Motor neuron (in vitro differentiated cells): ENCODE data around the gene TRAPPC2L. TPM values are rescaled to one million over a fixed set of nuclear protein-coding genes. Genes with fewer than 3 reads are reported as not detected.

Experiments used
- ATAC-seq, 8 experiments: fragments of 200-7000 bp; cut with Tn5 transposase; replicated peaks in 6 of 8; 2 replicates each; pipeline ENCODE4 v1.8.0; 2021; ENCODE audit warnings: mild to moderate bottlenecking in 8 of 8, moderate library complexity in 8 of 8
- H3K27ac ChIP-seq, 2 donors: fragments of 250-450 bp; sonication (Bioruptor Pico); 2 replicates each; pipeline ENCODE4 v1.9.0; 2021; ENCODE audit warnings: antibody characterized with exemption in 2 of 2, mild to moderate bottlenecking in 2 of 2, moderate library complexity in 1 of 2
- H3K4me1 ChIP-seq, 2 donors: fragments of 250-450 bp; sonication (Bioruptor Pico); replicated peaks in 1 of 2; 2 replicates each; pipeline ENCODE4 v1.6.1; 2021; ENCODE audit warnings: antibody characterized with exemption in 2 of 2, mild to moderate bottlenecking in 2 of 2, moderate library complexity in 1 of 2
- H3K4me3 ChIP-seq, 5 donors: fragments of 250-450 bp; sonication (Bioruptor Pico); 2 replicates each; pipeline ENCODE4 v1.9.0; 2021; ENCODE audit warnings: antibody characterized with exemption in 5 of 5, mild to moderate bottlenecking in 5 of 5, moderate library complexity in 4 of 5
- WGBS, 10 experiments: fragments of 450-650 bp; shearing (Covaris generic); methylation state at CpG; one replicate each; pipeline ENCODE4 v1.0.0; 2022; 5-methylcytosine and 5-hydroxymethylcytosine counted together
- in situ Hi-C, 9 experiments: fragments of 400-800 bp; cut with MboI; loops; one replicate each; pipeline ENCODE4 v1.15.0; 2021; ENCODE audit warnings: low sequenced_read_pairs in 9 of 9, low pct_unique_long_range_greater_than_20kb in 2 of 9; ENCODE audit not compliant: unreplicated experiment in 9 of 9
- total RNA-seq, 8 experiments: library from RNA; unstranded; fragments of 300-600 nt; gene quantifications; 2 replicates each; pipeline versions ENCODE4 v1.2.3 to v1.2.4, GENCODE V29; 2022

TRAPPC2L gene
- total RNA-seq, 8 experiments from 2014 or later, result 31.5 to 93.6 (median 52.3) TPM

DNA sequence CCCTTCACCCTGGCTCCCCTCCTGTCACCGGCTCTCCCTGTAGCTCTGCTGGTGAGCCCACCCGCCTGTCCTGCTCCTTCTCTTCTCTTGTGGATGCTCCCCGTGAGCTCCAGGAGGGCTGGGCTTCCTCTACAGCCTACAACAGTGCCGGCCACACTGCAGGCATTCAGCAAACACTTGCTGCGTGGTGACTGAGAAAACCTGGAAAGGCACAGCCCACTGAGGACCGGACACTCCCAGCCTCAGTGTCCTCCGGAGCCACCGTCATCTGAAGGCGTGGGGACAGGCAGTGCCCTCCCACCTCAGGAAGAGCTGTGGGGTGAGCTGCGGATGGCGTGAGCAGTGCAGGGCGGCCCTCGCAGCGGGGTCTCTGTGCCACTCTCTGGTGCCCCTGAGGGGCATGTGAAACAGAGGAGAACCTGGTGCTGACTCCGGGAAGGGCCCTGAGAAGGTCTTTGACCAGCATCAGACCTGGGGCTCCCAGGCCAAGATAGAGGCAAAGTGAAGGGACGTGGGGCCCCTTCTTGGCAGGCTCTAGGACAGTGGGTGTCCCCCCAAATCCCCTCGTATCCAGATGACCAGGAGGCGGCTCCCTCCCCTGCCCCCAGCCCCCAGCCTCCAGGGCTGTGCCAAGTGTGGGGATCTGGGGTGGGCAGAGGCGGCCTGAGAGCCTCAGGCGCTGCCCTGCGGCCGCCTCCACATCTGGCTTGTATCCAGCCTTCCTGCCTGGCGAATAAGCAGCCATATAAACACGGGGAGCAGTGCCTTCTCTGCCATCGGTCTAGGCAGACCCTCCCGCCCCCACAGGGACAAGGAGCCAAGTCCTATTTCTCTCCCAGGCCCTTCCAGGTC lies 53.6 kb downstream of the TRAPPC2L start:
- H3K4me1 ChIP-seq, result peaks cover 0 to 16% of the 10 kb centered on the region in 2 donors
- 57 to 100% (median 65%) methylated on average over 1 to 6 of the region's 26 CpGs; no CpG with 5 or more reads in 6 of the 10 experiments for WGBS, 10 experiments
- peak overlapping the region in 1 of 2 donors; percentile 48 for H3K27ac ChIP-seq
- no peak overlapping the region for H3K4me3 ChIP-seq
- in situ Hi-C loops, result loop anchor here in 1 of 9 experiments (10.0 kb wide), 1 partner anchor 56 kb away; the partner anchor contains the start of genes GALNS and TRAPPC2L
- peak in 3 of 8 experiments; percentile 10 to 17 (median 12) for ATAC-seq

DNA sequence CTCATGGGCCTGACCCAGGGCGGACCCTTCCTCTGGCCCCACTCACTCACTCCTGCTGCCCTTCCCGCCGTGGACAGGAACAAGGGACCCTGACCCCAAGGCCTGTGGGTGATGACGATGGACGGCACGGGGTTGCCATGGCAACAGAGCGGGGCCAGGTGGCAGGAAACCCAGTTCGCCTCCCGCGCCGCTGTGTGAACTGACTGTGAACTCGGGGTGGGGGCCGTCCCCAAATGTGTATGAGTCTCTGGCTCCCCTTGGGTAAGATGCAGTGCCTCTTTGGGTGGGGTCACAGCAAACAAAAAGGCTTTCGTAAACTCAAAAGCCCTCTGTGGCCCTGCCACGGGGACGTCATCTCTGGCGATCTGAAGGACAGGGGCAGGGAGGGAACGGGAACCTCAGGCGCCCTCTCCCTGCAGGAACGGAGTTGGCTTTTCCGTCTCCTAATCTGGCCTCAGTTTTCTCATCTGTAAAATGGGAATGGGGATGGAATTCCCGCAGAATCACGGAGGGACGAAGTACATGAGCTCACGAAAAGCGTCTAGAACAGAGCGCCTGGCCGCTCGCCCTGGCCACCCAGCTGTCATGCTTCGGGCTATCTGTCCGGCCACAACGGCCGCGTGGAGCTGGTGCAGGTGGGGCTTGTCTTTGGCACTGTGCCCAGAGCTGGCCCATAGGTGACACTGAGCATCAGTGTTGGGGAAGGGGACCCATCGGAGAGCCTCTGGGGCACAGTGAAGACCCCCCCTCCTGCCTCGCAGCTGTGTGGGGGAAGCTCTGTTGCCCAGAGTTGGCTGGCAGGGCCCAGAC lies 54.4 kb downstream of the TRAPPC2L start:
- ATAC-seq, result peak in 3 of 8 experiments; percentile 5 to 11 (median 10)
- Histone ChIP-seq H3K27ac (peak overlapping the region in 1 of 2 donors; percentile 48), H3K4me3 (no peak overlapping the region), H3K4me1 (peaks cover 0 to 9% of the 10 kb centered on the region in 2 donors)
- WGBS, 10 experiments, result 12 to 100% (median 87%) methylated on average over 1 to 9 of the region's 36 CpGs; no CpG with 5 or more reads in 3 of the 10 experiments
- in situ Hi-C loops, result loop anchor here in 1 of 9 experiments (10.0 kb wide), 1 partner anchor 57 kb away; the partner anchor contains the start of genes GALNS and TRAPPC2L

DNA sequence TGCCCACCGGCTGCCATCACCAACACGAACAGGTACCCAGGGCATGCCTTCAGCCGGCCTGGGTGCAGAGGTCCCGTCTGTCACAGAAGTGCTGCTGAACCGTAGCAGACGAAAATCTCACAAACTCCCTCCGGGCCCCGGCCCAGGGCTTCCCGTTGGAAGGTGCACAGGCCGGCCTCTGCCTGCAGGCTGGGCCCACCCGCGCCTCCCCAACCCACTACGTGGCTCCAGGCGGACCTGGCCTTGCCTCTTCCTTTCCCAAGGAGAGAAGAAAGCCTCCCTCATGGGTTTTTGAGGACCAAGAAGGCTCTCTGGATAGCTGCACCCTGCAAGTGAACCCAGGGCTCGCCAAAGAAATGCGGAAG lies 55.0 kb downstream of the TRAPPC2L start:
- peaks cover 0 to 14% of the 10 kb centered on the region in 2 donors for H3K4me1 ChIP-seq
- WGBS, 10 experiments, result 50 to 100% (median 77%) methylated on average over 2 to 7 of the region's 16 CpGs; no CpG with 5 or more reads in 6 of the 10 experiments
- ATAC-seq, result no peak
- in situ Hi-C loops, result loop anchor here in 1 of 9 experiments (10.0 kb wide), 1 partner anchor 57 kb away; the partner anchor contains the start of genes GALNS and TRAPPC2L
- no peak overlapping the region for H3K4me3 ChIP-seq
- no peak overlapping the region for H3K27ac ChIP-seq

Other genes with a start within 250 kb of the TRAPPC2L start
- 1 to 10 TPM in 1 of 8 experiments, under 1 TPM in 4, not detected in 3; 0.16 to 1.2 (median 0.41) TPM for gene IL17C, start 218.6 kb upstream of the TRAPPC2L start, total RNA-seq
- gene CYBA, start 206.1 kb upstream of the TRAPPC2L start, total RNA-seq, result 100 to 1,000 TPM in 2 of 8 experiments, 10 to 100 TPM in 2, 1 to 10 TPM in 4; 3.0 to 203 (median 10.3) TPM
- gene MVD, start 194.0 kb upstream of the TRAPPC2L start, total RNA-seq, result 100 to 1,000 TPM in 2 of 8 experiments, 10 to 100 TPM in 6; 41.7 to 108 (median 88.2) TPM
- 1 to 10 TPM; 1.3 to 4.3 (median 2.4) TPM for gene SNAI3, start 170.6 kb upstream of the TRAPPC2L start, total RNA-seq
- 10 to 100 TPM in 6 of 8 experiments, 1 to 10 TPM in 2; 6.1 to 15.9 (median 13.0) TPM for gene RNF166, start 150.7 kb upstream of the TRAPPC2L start, total RNA-seq
- 10 to 100 TPM; 10.5 to 24.1 (median 17.1) TPM for gene CTU2, start 150.6 kb upstream of the TRAPPC2L start, total RNA-seq
- gene PIEZO1, start 71.9 kb upstream of the TRAPPC2L start, total RNA-seq, result 100 to 1,000 TPM in 3 of 8 experiments, 10 to 100 TPM in 1, 1 to 10 TPM in 4; 2.2 to 163 (median 22.9) TPM
- gene CDT1, start 53.3 kb upstream of the TRAPPC2L start, total RNA-seq, result 10 to 100 TPM in 3 of 8 experiments, 1 to 10 TPM in 4, under 1 TPM in 1; 0.71 to 18.2 (median 3.9) TPM
- 100 to 1,000 TPM in 3 of 8 experiments, 10 to 100 TPM in 5; 30.2 to 241 (median 65.9) TPM for gene APRT, start 45.2 kb upstream of the TRAPPC2L start, total RNA-seq
- gene GALNS, start 180 bp upstream of the TRAPPC2L start, total RNA-seq, result 10 to 100 TPM in 5 of 8 experiments, 1 to 10 TPM in 3; 4.9 to 45.6 (median 17.4) TPM
- under 1 TPM in 4 of 8 experiments, not detected in 4; 0.14 to 0.80 (median 0.48) TPM for gene PABPN1L, start 9.5 kb downstream of the TRAPPC2L start, total RNA-seq
- 1 to 10 TPM in 6 of 8 experiments, under 1 TPM in 2; 0.41 to 3.4 (median 1.2) TPM for gene CBFA2T3, start 120.1 kb downstream of the TRAPPC2L start, total RNA-seq
- 10 to 100 TPM in 6 of 8 experiments, 1 to 10 TPM in 2; 7.7 to 39.8 (median 13.8) TPM for gene ACSF3, start 236.7 kb downstream of the TRAPPC2L start, total RNA-seq